Measurements from ENCODE around the gene NT5DC1.

NT5DC1 gene

DNA sequence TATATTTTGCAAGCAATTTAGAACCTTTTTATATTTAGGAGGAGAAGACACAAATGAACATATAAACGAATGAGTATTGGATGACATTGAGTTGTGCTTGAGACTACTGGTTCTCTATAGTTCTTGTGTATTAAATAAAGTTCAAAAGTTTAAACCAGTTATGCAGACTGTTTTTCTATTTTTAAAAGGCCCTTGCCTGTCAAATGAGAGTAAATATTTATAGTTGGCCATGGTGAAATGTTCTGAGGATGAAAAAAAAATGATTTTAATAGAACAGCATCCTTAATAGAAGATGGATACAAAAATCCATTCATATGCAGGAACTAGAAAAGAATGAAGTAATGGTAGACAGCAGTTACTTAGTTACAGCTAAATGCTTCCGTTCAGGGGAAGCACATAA, 88.8 kb downstream of the NT5DC1 start:
- Histone ChIP-seq H3K79me2 (peaks cover 7% of the 10 kb centered on the region), H3K27ac (no peak overlapping the region), H3K4me2 (ENCODE audit: low read length) (no peak overlapping the region), H3K36me3 (ENCODE audit: control insufficient read depth, insufficient read depth, low read length) (no peaks in the 10 kb centered on the region), H3K4me1 (no peaks in the 10 kb centered on the region), H3K27me3 (ENCODE audit: control insufficient read depth, insufficient read depth, low read length) (no peaks in the 10 kb centered on the region), H3K9ac (no peak overlapping the region), H3K4me3 (ENCODE audit: low read depth, low read length) (no peak overlapping the region), H2AFZ (no peak overlapping the region), H3K9me3 (ENCODE audit: control insufficient read depth, low read length) (no peaks in the 10 kb centered on the region)
- TF ChIP-seq, protein P1, sequence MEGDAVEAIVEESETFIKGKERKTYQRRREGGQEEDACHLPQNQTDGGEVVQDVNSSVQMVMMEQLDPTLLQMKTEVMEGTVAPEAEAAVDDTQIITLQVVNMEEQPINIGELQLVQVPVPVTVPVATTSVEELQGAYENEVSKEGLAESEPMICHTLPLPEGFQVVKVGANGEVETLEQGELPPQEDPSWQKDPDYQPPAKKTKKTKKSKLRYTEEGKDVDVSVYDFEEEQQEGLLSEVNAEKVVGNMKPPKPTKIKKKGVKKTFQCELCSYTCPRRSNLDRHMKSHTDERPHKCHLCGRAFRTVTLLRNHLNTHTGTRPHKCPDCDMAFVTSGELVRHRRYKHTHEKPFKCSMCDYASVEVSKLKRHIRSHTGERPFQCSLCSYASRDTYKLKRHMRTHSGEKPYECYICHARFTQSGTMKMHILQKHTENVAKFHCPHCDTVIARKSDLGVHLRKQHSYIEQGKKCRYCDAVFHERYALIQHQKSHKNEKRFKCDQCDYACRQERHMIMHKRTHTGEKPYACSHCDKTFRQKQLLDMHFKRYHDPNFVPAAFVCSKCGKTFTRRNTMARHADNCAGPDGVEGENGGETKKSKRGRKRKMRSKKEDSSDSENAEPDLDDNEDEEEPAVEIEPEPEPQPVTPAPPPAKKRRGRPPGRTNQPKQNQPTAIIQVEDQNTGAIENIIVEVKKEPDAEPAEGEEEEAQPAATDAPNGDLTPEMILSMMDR (IDR thresholded peaks at IDR 0.05): no peak

DNA sequence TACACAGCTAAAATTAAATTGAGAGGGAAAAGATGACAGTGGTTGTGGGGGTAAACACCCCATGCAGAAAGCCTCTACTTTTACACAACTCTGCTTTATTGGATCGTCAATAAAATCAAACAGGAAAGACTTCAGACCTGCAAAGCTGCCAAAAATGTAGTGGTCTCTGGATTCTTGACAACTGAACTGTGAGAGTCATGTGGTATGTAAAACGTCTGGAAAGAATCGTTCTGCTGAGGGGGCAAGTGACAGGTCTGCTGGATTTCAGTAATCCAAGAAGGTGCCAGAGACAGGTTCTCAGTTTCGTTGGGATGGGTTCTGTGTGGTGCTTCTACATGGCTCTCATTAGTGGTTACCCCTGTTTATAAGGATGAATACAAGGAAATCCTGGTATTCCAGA, 89.9 kb downstream of the NT5DC1 start:
- Histone ChIP-seq H3K4me3 (ENCODE audit: low read depth, low read length) (no peak overlapping the region), H3K9ac (no peak overlapping the region), H3K9me3 (ENCODE audit: control insufficient read depth, low read length) (no peaks in the 10 kb centered on the region), H2AFZ (no peak overlapping the region), H3K27ac (no peak overlapping the region), H3K4me2 (ENCODE audit: low read length) (no peak overlapping the region), H3K27me3 (ENCODE audit: control insufficient read depth, insufficient read depth, low read length) (no peaks in the 10 kb centered on the region), H3K4me1 (no peaks in the 10 kb centered on the region), H3K79me2 (peaks cover 7% of the 10 kb centered on the region), H3K36me3 (ENCODE audit: control insufficient read depth, insufficient read depth, low read length) (no peaks in the 10 kb centered on the region)
- TF ChIP-seq, protein P1 (IDR thresholded peaks at IDR 0.05): no peak

DNA sequence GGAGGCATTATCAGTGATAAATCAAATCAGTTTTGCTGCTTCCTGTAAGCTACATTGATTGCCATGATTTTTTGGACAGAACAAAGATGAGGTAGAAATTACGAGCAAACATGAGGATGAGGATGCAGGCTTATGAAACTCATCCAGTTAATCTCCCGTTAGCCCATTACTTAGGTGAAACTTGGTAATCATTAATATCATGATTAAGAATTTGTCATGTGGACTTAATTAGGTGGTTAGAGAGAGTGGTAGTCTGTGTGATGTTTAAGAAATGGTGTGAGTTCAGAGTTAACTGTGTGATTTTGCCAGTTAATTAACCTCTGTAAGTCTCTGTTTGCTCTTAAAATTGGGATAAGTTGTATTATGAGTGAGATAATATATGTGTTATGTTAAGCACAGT, 91.2 kb downstream of the NT5DC1 start:
- H3K79me2 ChIP-seq: peaks cover 5% of the 10 kb centered on the region
- H3K27ac ChIP-seq: no peak overlapping the region
- H3K4me2 ChIP-seq (ENCODE audit: low read length): no peak overlapping the region
- no peak overlapping the region for H3K4me3 ChIP-seq (ENCODE audit: low read depth, low read length)
- H3K4me1 ChIP-seq: no peaks in the 10 kb centered on the region
- H3K9ac ChIP-seq: no peak overlapping the region
- no peaks in the 10 kb centered on the region for H3K27me3 ChIP-seq (ENCODE audit: control insufficient read depth, insufficient read depth, low read length)
- no peaks in the 10 kb centered on the region for H3K9me3 ChIP-seq (ENCODE audit: control insufficient read depth, low read length)
- TF ChIP-seq, protein P1 (IDR thresholded peaks at IDR 0.05): no peak
- H3K36me3 ChIP-seq (ENCODE audit: control insufficient read depth, insufficient read depth, low read length): no peaks in the 10 kb centered on the region
- no peak overlapping the region for H2AFZ ChIP-seq

DNA sequence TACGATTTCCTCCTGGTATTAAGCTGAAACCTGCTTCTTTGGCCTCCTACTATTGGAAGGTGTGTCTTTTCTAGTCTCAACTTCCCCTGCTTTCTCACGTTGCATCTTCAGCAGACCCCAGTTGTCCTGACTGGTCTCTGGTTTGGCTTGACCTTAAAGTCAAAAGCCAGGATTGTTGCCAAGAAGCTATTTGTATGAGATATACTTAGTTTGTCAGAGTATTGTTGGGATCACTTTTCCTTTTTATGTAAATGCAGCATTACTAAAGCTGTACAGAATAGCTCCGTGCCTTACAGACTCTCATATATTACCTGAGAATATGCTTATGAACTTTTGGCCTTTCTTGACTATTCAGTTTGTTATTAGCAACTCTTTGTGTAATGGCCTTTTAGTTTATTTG, 92.1 kb downstream of the NT5DC1 start:
- no peak overlapping the region for H2AFZ ChIP-seq
- no peak overlapping the region for H3K4me2 ChIP-seq (ENCODE audit: low read length)
- H3K4me1 ChIP-seq: no peaks in the 10 kb centered on the region
- no peak overlapping the region for H3K9ac ChIP-seq
- TF ChIP-seq, protein P1 (IDR thresholded peaks at IDR 0.05): no peak
- H3K27ac ChIP-seq: no peak overlapping the region
- H3K36me3 ChIP-seq (ENCODE audit: control insufficient read depth, insufficient read depth, low read length): no peaks in the 10 kb centered on the region
- no peaks in the 10 kb centered on the region for H3K9me3 ChIP-seq (ENCODE audit: control insufficient read depth, low read length)
- no peaks in the 10 kb centered on the region for H3K27me3 ChIP-seq (ENCODE audit: control insufficient read depth, insufficient read depth, low read length)
- peaks cover 3% of the 10 kb centered on the region for H3K79me2 ChIP-seq
- no peak overlapping the region for H3K4me3 ChIP-seq (ENCODE audit: low read depth, low read length)

DNA sequence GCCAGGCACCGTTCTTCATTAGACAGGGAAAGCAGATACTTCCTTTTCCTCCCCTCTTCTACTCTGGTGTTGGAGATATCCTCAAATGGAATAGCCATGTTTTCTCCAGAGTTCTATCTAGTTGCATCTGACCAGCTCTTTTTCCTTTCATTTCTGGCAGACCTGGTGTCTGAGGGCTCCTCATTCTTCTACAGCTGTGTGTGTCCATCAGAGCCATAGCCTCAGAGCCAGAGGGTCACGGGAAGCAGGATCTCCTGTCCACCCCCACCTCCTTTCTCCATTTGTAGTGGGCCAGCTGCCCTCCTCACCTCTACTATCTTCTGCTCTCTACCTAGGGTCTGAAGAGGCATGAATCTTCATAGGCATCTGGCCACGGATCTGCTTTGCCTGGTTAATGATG, 96.2 kb downstream of the NT5DC1 start:
- Histone ChIP-seq H3K79me2 (no peaks in the 10 kb centered on the region), H3K4me2 (ENCODE audit: low read length) (no peak overlapping the region)
- TF ChIP-seq, protein P1 (IDR thresholded peaks at IDR 0.05): no peak

More for the DNA sequence above, 96.2 kb downstream of the NT5DC1 start:
- H3K9ac ChIP-seq: no peak overlapping the region
- no peak overlapping the region for H3K27ac ChIP-seq
- H3K4me3 ChIP-seq (ENCODE audit: low read depth, low read length): no peak overlapping the region
- H2AFZ ChIP-seq: no peak overlapping the region
- H3K36me3 ChIP-seq (ENCODE audit: control insufficient read depth, insufficient read depth, low read length): no peaks in the 10 kb centered on the region
- H3K9me3 ChIP-seq (ENCODE audit: control insufficient read depth, low read length): no peaks in the 10 kb centered on the region
- H3K4me1 ChIP-seq: no peaks in the 10 kb centered on the region
- no peaks in the 10 kb centered on the region for H3K27me3 ChIP-seq (ENCODE audit: control insufficient read depth, insufficient read depth, low read length)

All from parathyroid adenoma (tissue), 2 donors.